Ovary (tissue), 3 donors: Measurements from ENCODE around the gene TSC22D2.

Source experiments
- POLR2A ChIP-seq: fragments of 450-650 bp; IDR thresholded peaks from one replicate; pipeline ENCODE4 v1.6.1; 2017; ENCODE audit warnings: antibody characterized with exemption, mild to moderate bottlenecking, moderate library complexity
- TF ChIP-seq, protein P1 (sequence below), 3 donors: fragments of 450-650 bp in 2 of 3; fragments of 200-600 bp in 1 of 3; IDR thresholded peaks; one replicate each; pipeline versions ENCODE4 v1.5.1 to v1.8.0; 2016 to 2022; ENCODE audit warnings: antibody characterized with exemption in 3 of 3, mild to moderate bottlenecking in 1 of 3
- donor health status: DM: no; HTN: no; CAD: no.

DNA sequence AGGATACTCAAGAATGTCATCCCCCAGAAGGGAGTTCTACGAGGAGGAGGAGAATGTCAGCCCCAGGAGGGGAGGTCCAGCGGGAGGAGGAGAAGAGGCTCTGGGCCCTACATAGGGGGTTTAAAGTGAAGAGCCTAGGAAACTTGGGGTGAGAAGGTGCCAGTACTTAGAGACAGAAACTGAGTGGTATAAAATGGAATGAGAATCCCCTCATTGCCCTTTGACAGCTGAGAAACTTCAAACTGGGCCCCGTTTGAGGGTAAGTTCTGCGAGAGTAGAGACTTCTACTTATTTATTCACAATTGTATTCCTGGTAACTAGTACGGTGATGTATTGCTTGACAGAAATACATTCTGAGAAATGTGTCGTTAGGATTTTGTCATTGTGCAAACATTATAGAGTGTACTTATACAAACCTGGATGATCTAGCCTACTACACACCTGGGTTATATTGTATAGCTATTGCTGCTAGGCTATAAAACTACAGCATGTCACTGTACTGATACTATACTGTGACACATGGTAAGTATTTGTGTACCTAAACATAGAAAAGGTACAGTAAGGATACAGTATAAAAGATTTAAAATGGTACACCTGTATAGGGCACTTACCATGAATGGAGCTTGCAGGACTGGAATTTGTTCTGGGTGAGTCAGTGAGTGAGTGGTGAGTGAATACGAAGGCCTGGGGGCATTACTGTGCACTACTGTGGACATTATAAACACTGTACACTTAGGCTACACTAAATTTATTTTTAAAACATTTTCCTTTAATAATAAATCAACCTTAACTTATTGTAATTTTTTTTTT, 62.0 kb downstream of the TSC22D2 start:
- TF ChIP-seq POLR2A, result no peak
- TF ChIP-seq, protein P1, sequence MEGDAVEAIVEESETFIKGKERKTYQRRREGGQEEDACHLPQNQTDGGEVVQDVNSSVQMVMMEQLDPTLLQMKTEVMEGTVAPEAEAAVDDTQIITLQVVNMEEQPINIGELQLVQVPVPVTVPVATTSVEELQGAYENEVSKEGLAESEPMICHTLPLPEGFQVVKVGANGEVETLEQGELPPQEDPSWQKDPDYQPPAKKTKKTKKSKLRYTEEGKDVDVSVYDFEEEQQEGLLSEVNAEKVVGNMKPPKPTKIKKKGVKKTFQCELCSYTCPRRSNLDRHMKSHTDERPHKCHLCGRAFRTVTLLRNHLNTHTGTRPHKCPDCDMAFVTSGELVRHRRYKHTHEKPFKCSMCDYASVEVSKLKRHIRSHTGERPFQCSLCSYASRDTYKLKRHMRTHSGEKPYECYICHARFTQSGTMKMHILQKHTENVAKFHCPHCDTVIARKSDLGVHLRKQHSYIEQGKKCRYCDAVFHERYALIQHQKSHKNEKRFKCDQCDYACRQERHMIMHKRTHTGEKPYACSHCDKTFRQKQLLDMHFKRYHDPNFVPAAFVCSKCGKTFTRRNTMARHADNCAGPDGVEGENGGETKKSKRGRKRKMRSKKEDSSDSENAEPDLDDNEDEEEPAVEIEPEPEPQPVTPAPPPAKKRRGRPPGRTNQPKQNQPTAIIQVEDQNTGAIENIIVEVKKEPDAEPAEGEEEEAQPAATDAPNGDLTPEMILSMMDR (IDR thresholded peaks at IDR 0.05), result no peak
